Calu3 (cell line): ENCODE data around the gene CYTH4. TPM values are rescaled to one million over a fixed set of nuclear protein-coding genes. Genes with fewer than 3 reads are reported as not detected.
"Not testable (repeated sequence)": the region's sequence is repeated elsewhere in the genome, so short reads cannot be mapped to it uniquely, and the experiment has no call there.

Experiments
- BruUV-seq: library from RNA; stranded (reverse); fragments of 400-500 nt; replicated peaks from 2 replicates; lab custom pipeline; 2021; lab: Mats Ljungman, UMichigan
- CTCF ChIA-PET: fragments of 300-600 bp; sonication (Branson Sonifier 250); formaldehyde crosslinking; loops from one replicate; lab custom pipeline; 2022; ENCODE audit warnings: antibody characterized with exemption; lab: Charles Lee
- DNase-seq: peaks from one replicate; pipeline ENCODE4 v3.0.0; 2022
- H3K27ac Mint-ChIP-seq: one replicate; pipeline ENCODE4 v1.8.0; 2022; ENCODE audit warnings: mixed read lengths; ENCODE audit not compliant: unreplicated experiment
- H3K27me3 Mint-ChIP-seq: one replicate; pipeline ENCODE4 v1.8.0; 2022; ENCODE audit warnings: mixed read lengths; ENCODE audit not compliant: unreplicated experiment
- H3K36me3 Mint-ChIP-seq: one replicate; pipeline ENCODE4 v1.8.0; 2022; ENCODE audit warnings: mild to moderate bottlenecking, moderate library complexity, mixed read lengths; ENCODE audit not compliant: insufficient read depth, unreplicated experiment
- H3K4me1 Mint-ChIP-seq: one replicate; pipeline ENCODE4 v1.8.0; 2022; ENCODE audit warnings: mild to moderate bottlenecking, low read depth, mixed read lengths; ENCODE audit not compliant: unreplicated experiment
- H3K4me3 Mint-ChIP-seq: one replicate; pipeline ENCODE4 v1.8.0; 2022; ENCODE audit warnings: mild to moderate bottlenecking, low read depth, moderate library complexity, mixed read lengths; ENCODE audit not compliant: unreplicated experiment
- H3K9me3 Mint-ChIP-seq: one replicate; pipeline ENCODE4 v1.8.0; 2022; ENCODE audit warnings: low read depth, mixed read lengths; ENCODE audit not compliant: unreplicated experiment
- CTCF ChIP-seq: fragments of 200-600 bp; IDR thresholded peaks from one replicate; pipeline ENCODE4 v1.8.0; 2022; ENCODE audit warnings: antibody characterized with exemption; ENCODE audit not compliant: unreplicated experiment
- intact Hi-C: fragments of 100-400 bp; cut with micrococcal nuclease; formaldehyde crosslinking; loops from one replicate; pipeline ENCODE4 v1.10.0; 2022; ENCODE audit not compliant: unreplicated experiment
- total RNA-seq: library from RNA; stranded (reverse); gene quantifications from 2 replicates; pipeline ENCODE4 v1.2.3, GENCODE V29; 2022

Gene CYTH4
- total RNA-seq, 1 experiment from 2014 or later: 0.38 TPM

- Mint-ChIP-seq H3K27ac (no peak overlapping the region), H3K27me3 (no peaks in the 10 kb centered on the region), H3K36me3 (peaks cover 11% of the 10 kb centered on the region), H3K9me3 (no peaks in the 10 kb centered on the region), H3K4me1 (peaks cover 9% of the 10 kb centered on the region), H3K4me3 (no peak overlapping the region)
- no peak for TF ChIP-seq CTCF
- no peak for DNase-seq
- CTCF ChIA-PET: interaction anchor here (0.6 kb wide), 1 partner anchor 162 kb away, joined by 3 read pairs; no protein-coding TSS in a partner anchor
- intact Hi-C loops: no loop called here
- BruUV-seq: no TSS peak
These were observed 36.6 kb upstream of the CYTH4 start for GRCh38 chr22:37245740-37246139.

- Mint-ChIP-seq H3K4me1 (peaks cover 9% of the 10 kb centered on the region), H3K36me3 (peaks cover 11% of the 10 kb centered on the region), H3K4me3 (no peak overlapping the region), H3K27ac (no peak overlapping the region), H3K9me3 (no peaks in the 10 kb centered on the region), H3K27me3 (no peaks in the 10 kb centered on the region)
- BruUV-seq: no TSS peak
- intact Hi-C loops: no loop called here
- no peak for TF ChIP-seq CTCF
- DNase-seq: no peak
- CTCF ChIA-PET: interaction anchor here (0.6 to 1.1 kb wide), 2 partner anchors 10 to 12 kb away, joined by 3 to 11 read pairs; no protein-coding TSS in a partner anchor
These were observed 34.1 kb upstream of the CYTH4 start for GRCh38 chr22:37248251-37248650.

- no peak for TF ChIP-seq CTCF
- H3K4me3 Mint-ChIP-seq: no peak overlapping the region
- no TSS peak for BruUV-seq
These were observed 32.3 kb upstream of the CYTH4 start for GRCh38 chr22:37249986-37250385.

GRCh38 chr22:37251836-37252235, 30.5 kb upstream of the CYTH4 start:
- not testable (repeated sequence) for BruUV-seq, H3K27ac Mint-ChIP-seq, H3K4me3 Mint-ChIP-seq

More at GRCh38 chr22:37249986-37250385, 32.3 kb upstream of the CYTH4 start:
- intact Hi-C loops: loop anchor here (10.0 kb wide), 1 partner anchor 85 kb away; no protein-coding TSS in a partner anchor
- H3K27me3 Mint-ChIP-seq: no peaks in the 10 kb centered on the region
- H3K4me1 Mint-ChIP-seq: peaks cover 10% of the 10 kb centered on the region
- H3K27ac Mint-ChIP-seq: no peak overlapping the region
- CTCF ChIA-PET: no interaction called here
- DNase-seq: no peak
- no peaks in the 10 kb centered on the region for H3K9me3 Mint-ChIP-seq
- no peaks in the 10 kb centered on the region for H3K36me3 Mint-ChIP-seq

GRCh38 chr22:37253126-37253660, 29.1 kb upstream of the CYTH4 start:
- no peak overlapping the region for H3K27ac Mint-ChIP-seq
- H3K9me3 Mint-ChIP-seq: no peaks in the 10 kb centered on the region
- TF ChIP-seq CTCF: no peak
- no TSS peak for BruUV-seq
- peaks cover 29% of the 10 kb centered on the region for H3K4me1 Mint-ChIP-seq
- no peak overlapping the region for H3K4me3 Mint-ChIP-seq
- CTCF ChIA-PET: no interaction called here
- no peaks in the 10 kb centered on the region for H3K27me3 Mint-ChIP-seq
- DNase-seq: no peak
- intact Hi-C loops: loop anchor here (10.0 kb wide), 1 partner anchor 88 kb away; no protein-coding TSS in a partner anchor
- H3K36me3 Mint-ChIP-seq: no peaks in the 10 kb centered on the region

More at GRCh38 chr22:37251836-37252235, 30.5 kb upstream of the CYTH4 start:
- not testable (repeated sequence) for H3K9me3 Mint-ChIP-seq, H3K36me3 Mint-ChIP-seq, H3K27me3 Mint-ChIP-seq, DNase-seq
- CTCF ChIA-PET: interaction anchor here (0.7 kb wide), 3 partner anchors 10 to 204 kb away, joined by 3 to 5 read pairs (median 5); no protein-coding TSS in a partner anchor
- intact Hi-C loops: loop anchor here (10.0 kb wide), 1 partner anchor 87 kb away; no protein-coding TSS in a partner anchor
- H3K4me1 Mint-ChIP-seq: peaks cover 28% of the 10 kb centered on the region
